Activated CD4-positive, alpha-beta T cell treated with anti-CD3 and anti-CD28 coated beads for 4 hours (primary cell): ENCODE data around the gene DNAJB8.

Source experiments
- DNase-seq, 2 donors: peaks; one replicate each; pipeline ENCODE4 v3.0.0-alpha.2; 2020

DNAJB8 gene

GRCh38 chr3:128463771-128464170 is 2.9 kb downstream of the DNAJB8 start:
- DNase-seq = no peak

- DNase-seq = no peak
Measured at GRCh38 chr3:128463354-128463753, 3.3 kb downstream of the DNAJB8 start.

GRCh38 chr3:128462931-128463330 is 3.8 kb downstream of the DNAJB8 start:
- DNase-seq = no peak

GRCh38 chr3:128462341-128462910 is 4.3 kb downstream of the DNAJB8 start:
- DNase-seq = no peak

GRCh38 chr3:128461731-128462130 is 5.0 kb downstream of the DNAJB8 start:
- DNase-seq = no peak

- no peak for DNase-seq
Measured at GRCh38 chr3:128459461-128459820, 7.2 kb downstream of the DNAJB8 start.

- DNase-seq = no peak
Measured at GRCh38 chr3:128458746-128459460, 7.8 kb downstream of the DNAJB8 start.

- DNase-seq = no peak
Measured at GRCh38 chr3:128457937-128458336, 8.8 kb downstream of the DNAJB8 start.

- DNase-seq = no peak
Measured at GRCh38 chr3:128456776-128457715, 9.6 kb downstream of the DNAJB8 start.

GRCh38 chr3:128455786-128456748 is 10.6 kb downstream of the DNAJB8 start:
- no peak for DNase-seq

GRCh38 chr3:128455116-128455515 is 11.6 kb downstream of the DNAJB8 start:
- no peak for DNase-seq

- no peak for DNase-seq
Measured at GRCh38 chr3:128454310-128454618, 12.4 kb downstream of the DNAJB8 start.

- no peak for DNase-seq
Measured at GRCh38 chr3:128453501-128454309, 13.0 kb downstream of the DNAJB8 start.

GRCh38 chr3:128452678-128453275 is 13.9 kb downstream of the DNAJB8 start:
- DNase-seq = no peak

GRCh38 chr3:128452120-128452519 is 14.6 kb downstream of the DNAJB8 start:
- DNase-seq = no peak

GRCh38 chr3:128449111-128449638 is 17.5 kb downstream of the DNAJB8 start:
- no peak for DNase-seq

GRCh38 chr3:128448491-128448890 is 18.2 kb downstream of the DNAJB8 start:
- no peak for DNase-seq

- peak; percentile 10 to 20 for DNase-seq
Measured at GRCh38 chr3:128447561-128448013, 19.1 kb downstream of the DNAJB8 start.

- DNase-seq = no peak
Measured at GRCh38 chr3:128446821-128447220, 19.9 kb downstream of the DNAJB8 start.

GRCh38 chr3:128445357-128445756 is 21.3 kb downstream of the DNAJB8 start:
- DNase-seq = no peak

- DNase-seq = no peak
Measured at GRCh38 chr3:128443771-128444170, 22.9 kb downstream of the DNAJB8 start.
